H1 (cell line): ENCODE results near the gene SLFNL1. TPM values are rescaled to one million over a fixed set of nuclear protein-coding genes. Genes with fewer than 3 reads are reported as not detected.

ENCODE experiments used
- CTCF ChIA-PET: fragments of 300-600 bp; sonication (Branson Sonifier 250); formaldehyde crosslinking; loops from one replicate; lab custom pipeline; 2021; ENCODE audit not compliant: partially characterized antibody; lab: Charles Lee
- POLR2A ChIA-PET: fragments of 300-600 bp; sonication (Branson Sonifier 250); formaldehyde crosslinking; loops from one replicate; lab custom pipeline; 2021; ENCODE audit warnings: inconsistent platforms; ENCODE audit not compliant: partially characterized antibody; lab: Charles Lee
- DNase-seq, 2 experiments: peaks; one replicate each; pipeline versions ENCODE4 v3.0.0 to v3.0.0-alpha.2; 2010 to 2022; ENCODE audit warnings: low spot score in 2 of 2, low read depth in 1 of 2, mixed read lengths in 1 of 2
- FAIRE-seq: peaks from 2 replicates; lab custom pipeline; 2011; peaks lifted over from hg19 to GRCh38; lab: Jason Lieb, UNC
- H2AFZ ChIP-seq: 2 replicates; pipeline ENCODE4 v1.8.1; 2012; ENCODE audit warnings: low read length, inconsistent platforms
- H2AK5ac ChIP-seq: 2 replicates; pipeline ENCODE4 v1.6.1; 2013; ENCODE audit warnings: low read depth, low read length
- H2BK120ac ChIP-seq: replicated peaks from 2 replicates; pipeline ENCODE3; 2013; ENCODE audit warnings: low read depth, low read length, inconsistent platforms
- H2BK12ac ChIP-seq: 2 replicates; pipeline ENCODE4 v1.6.1; 2013; ENCODE audit warnings: low read depth, low read length
- H2BK15ac ChIP-seq: 2 replicates; pipeline ENCODE4 v1.6.1; 2013; ENCODE audit warnings: low read length
- H2BK20ac ChIP-seq: 2 replicates; pipeline ENCODE4 v1.6.1; 2013; ENCODE audit warnings: low read length
- H2BK5ac ChIP-seq: 2 replicates; pipeline ENCODE4 v1.6.1; 2013; ENCODE audit warnings: low read depth, low read length
- H3K14ac ChIP-seq: 2 replicates; pipeline ENCODE4 v1.6.1; 2013; ENCODE audit warnings: inconsistent platforms; ENCODE audit not compliant: insufficient read length
- H3K18ac ChIP-seq: 2 replicates; pipeline ENCODE4 v1.6.1; 2013; ENCODE audit warnings: low read length; ENCODE audit errors: extremely low read depth
- H3K23ac ChIP-seq: 2 replicates; pipeline ENCODE4 v1.6.1; 2013; ENCODE audit warnings: inconsistent platforms; ENCODE audit not compliant: insufficient read length
- H3K23me2 ChIP-seq: 2 replicates; pipeline ENCODE4 v1.6.1; 2013; ENCODE audit warnings: low read depth, low read length
- H3K27ac ChIP-seq: 2 replicates; pipeline ENCODE4 v1.6.1; 2011; ENCODE audit warnings: low read depth, low read length, inconsistent platforms
- H3K27me3 ChIP-seq, 4 experiments: replicated peaks in 1 of 4; 1 replicate in 1 of 4; 2 replicates in 3 of 4; pipeline versions ENCODE4 v1.6.1 to v1.8.1; 2011 to 2013; ENCODE audit warnings: low read length in 3 of 4, mild to moderate bottlenecking in 3 of 4, inconsistent platforms in 2 of 4, mixed read lengths in 2 of 4, moderate library complexity in 1 of 4; ENCODE audit not compliant: control insufficient read depth in 3 of 4, insufficient read depth in 3 of 4; ENCODE audit errors: extremely low read depth in 1 of 4
- H3K36me3 ChIP-seq, 4 experiments: 2 replicates each; pipeline versions ENCODE4 v1.6.1 to v1.8.1; 2011 to 2013; ENCODE audit warnings: mild to moderate bottlenecking in 4 of 4, low read length in 3 of 4, moderate library complexity in 2 of 4, control low read depth in 1 of 4, inconsistent platforms in 1 of 4; ENCODE audit not compliant: insufficient read depth in 4 of 4, control insufficient read depth in 2 of 4
- H3K4ac ChIP-seq: replicated peaks from 2 replicates; pipeline ENCODE3; 2013; ENCODE audit warnings: low read length, low read depth, mixed read lengths, inconsistent platforms; ENCODE audit not compliant: insufficient read length
- H3K4me1 ChIP-seq, 4 experiments: replicated peaks in 1 of 4; 1 replicate in 1 of 4; 2 replicates in 3 of 4; pipeline versions ENCODE4 v1.6.1 to v1.8.1; 2011 to 2013; ENCODE audit warnings: low read length in 3 of 4, inconsistent platforms in 2 of 4, mixed read lengths in 1 of 4; ENCODE audit not compliant: insufficient read depth in 4 of 4, control insufficient read depth in 3 of 4
- H3K4me2 ChIP-seq, 2 experiments: 2 replicates each; pipeline versions ENCODE4 v1.6.1 to v1.8.1; 2011 to 2013; ENCODE audit warnings: low read depth in 2 of 2, low read length in 2 of 2, control low read depth in 1 of 2, inconsistent platforms in 1 of 2, mild to moderate bottlenecking in 1 of 2; ENCODE audit not compliant: insufficient read depth in 1 of 2
- H3K4me3 ChIP-seq, 4 experiments: fragments of 200-600, 300-600 bp in 1 of 4; sonication (generic), shearing (Covaris generic), sonication (Bioruptor Twin) in 1 of 4; 2 replicates each; pipeline versions ENCODE4 v1.5.1 to v1.8.1; 2011 to 2016; ENCODE audit warnings: low read length in 4 of 4, low read depth in 3 of 4, control low read depth in 2 of 4, inconsistent platforms in 2 of 4, mild to moderate bottlenecking in 2 of 4, mixed read lengths in 1 of 4, moderate library complexity in 1 of 4; ENCODE audit not compliant: insufficient read depth in 2 of 4; ENCODE audit errors: extremely low read depth in 1 of 4
- H3K56ac ChIP-seq: replicated peaks from 2 replicates; pipeline ENCODE3; 2013; ENCODE audit warnings: low read depth, mild to moderate bottlenecking, mixed read lengths, low read length, inconsistent platforms; ENCODE audit not compliant: insufficient read length
- H3K79me1 ChIP-seq: 2 replicates; pipeline ENCODE4 v1.6.1; 2013; ENCODE audit warnings: low read depth, low read length, control low read depth
- H3K79me2 ChIP-seq, 2 experiments: 2 replicates each; pipeline versions ENCODE4 v1.6.1 to v1.8.1; 2012 to 2013; ENCODE audit warnings: low read length in 2 of 2, mild to moderate bottlenecking in 2 of 2, inconsistent platforms in 1 of 2; ENCODE audit not compliant: insufficient read depth in 2 of 2, control insufficient read depth in 1 of 2
- H3K9ac ChIP-seq, 4 experiments: replicated peaks in 1 of 4; 1 replicate in 1 of 4; 2 replicates in 3 of 4; pipeline versions ENCODE4 v1.6.1 to v1.8.1; 2011 to 2013; ENCODE audit warnings: low read depth in 3 of 4, low read length in 3 of 4, control low read depth in 2 of 4, mild to moderate bottlenecking in 2 of 4, moderate library complexity in 2 of 4, inconsistent platforms in 1 of 4; ENCODE audit errors: extremely low read depth in 1 of 4
- H3K9me3 ChIP-seq, 2 experiments: 2 replicates each; pipeline versions ENCODE4 v1.6.1 to v1.8.1; 2012 to 2013; ENCODE audit warnings: mild to moderate bottlenecking in 2 of 2, moderate library complexity in 2 of 2, control low read depth in 1 of 2, inconsistent platforms in 1 of 2, low read depth in 1 of 2, low read length in 1 of 2, mixed read lengths in 1 of 2; ENCODE audit not compliant: insufficient read depth in 2 of 2
- H4K20me1 ChIP-seq, 2 experiments: replicated peaks in 1 of 2; 2 replicates each; pipeline versions ENCODE3 to v1.8.1; 2011 to 2013; ENCODE audit warnings: inconsistent platforms in 2 of 2, low read length in 2 of 2, mild to moderate bottlenecking in 1 of 2; ENCODE audit not compliant: insufficient read depth in 2 of 2, control insufficient read depth in 1 of 2
- H4K5ac ChIP-seq: 2 replicates; pipeline ENCODE4 v1.6.1; 2013; ENCODE audit warnings: low read length, low read depth, mixed read lengths, inconsistent platforms; ENCODE audit not compliant: insufficient read length
- H4K8ac ChIP-seq: 2 replicates; pipeline ENCODE4 v1.8.0; 2013; ENCODE audit warnings: mild to moderate bottlenecking, moderate library complexity, low read length, inconsistent platforms; ENCODE audit not compliant: insufficient read depth; ENCODE audit errors: extremely low read depth
- H4K91ac ChIP-seq: replicated peaks from 2 replicates; pipeline ENCODE3; 2013; ENCODE audit warnings: low read length, mixed read lengths, inconsistent platforms; ENCODE audit not compliant: insufficient read length
- BCL11A ChIP-seq, 2 experiments: IDR thresholded peaks; one replicate each; pipeline ENCODE4 v1.6.1; 2011; ENCODE audit warnings: low read depth in 2 of 2, low read length in 2 of 2, mild to moderate bottlenecking in 2 of 2
- CBX5 ChIP-seq: fragments of 300-800, 300-1000 bp; sonication (generic); IDR thresholded peaks from 2 replicates; pipeline ENCODE4 v1.7.1; 2016; ENCODE audit warnings: antibody characterized with exemption, low read length, low read depth
- HDAC6 ChIP-seq: IDR thresholded peaks from one replicate; pipeline ENCODE4 v1.7.1; 2012; ENCODE audit warnings: low read depth, mild to moderate bottlenecking, inconsistent platforms, low read length, moderate library complexity
- JUN ChIP-seq: IDR thresholded peaks from 2 replicates; pipeline ENCODE4 v1.6.1; 2011; ENCODE audit warnings: low read depth, mild to moderate bottlenecking, improper control_type of control experiment, low read length
- KDM1A ChIP-seq: fragments of 200-600, 300-600 bp; sonication (generic); IDR thresholded peaks from 2 replicates; pipeline ENCODE4 v1.7.1; 2016; ENCODE audit warnings: mild to moderate bottlenecking, low read length, borderline replicate concordance
- POLR2AphosphoS5 ChIP-seq: IDR thresholded peaks from 2 replicates; pipeline ENCODE4 v1.6.1; 2011; ENCODE audit warnings: low read depth, low read length
- RAD21 ChIP-seq, 2 experiments: IDR thresholded peaks in 1 of 2; conservative IDR thresholded peaks in 1 of 2; 2 replicates each; pipeline ENCODE4 v1.6.1; 2011; ENCODE audit warnings: low read depth in 2 of 2, low read length in 2 of 2, improper control_type of control experiment in 1 of 2, inconsistent platforms in 1 of 2, mild to moderate bottlenecking in 1 of 2, moderate library complexity in 1 of 2
- RXRA ChIP-seq: IDR thresholded peaks from 2 replicates; pipeline ENCODE4 v1.6.1; 2011; ENCODE audit warnings: low read depth, mild to moderate bottlenecking, low read length, moderate library complexity; ENCODE audit not compliant: insufficient read depth
- SAP30 ChIP-seq: fragments of 300-600 bp; sonication (generic); IDR thresholded peaks from 2 replicates; pipeline ENCODE4 v1.7.1; 2012; ENCODE audit warnings: low read length, moderate library complexity, mild to moderate bottlenecking, inconsistent platforms; ENCODE audit not compliant: insufficient read depth, insufficient replicate concordance
- SIRT6 ChIP-seq: IDR thresholded peaks from one replicate; pipeline ENCODE4 v1.7.1; 2012; ENCODE audit warnings: low read length, inconsistent platforms
- SP1 ChIP-seq: IDR thresholded peaks from 2 replicates; pipeline ENCODE4 v1.6.1; 2011; ENCODE audit warnings: low read depth, low read length
- SUZ12 ChIP-seq: fragments of 200-600 bp; sonication (generic); IDR thresholded peaks from 2 replicates; pipeline ENCODE4 v1.6.1; 2012; ENCODE audit warnings: mild to moderate bottlenecking, inconsistent platforms, low read length, moderate library complexity, mixed read lengths
- TBP ChIP-seq: IDR thresholded peaks from 2 replicates; pipeline ENCODE4 v1.6.1; 2011; ENCODE audit warnings: low read depth, low read length, improper control_type of control experiment
- whole genome bisulfite sequencing, 2 experiments: shearing (Covaris generic) in 1 of 2; methylation state at CpG; one replicate each; pipeline versions ENCODE4 v1.1.6 to v1.1.7; 2013 to 2015; ENCODE audit warnings: low lambda C conversion rate in 2 of 2, mixed read lengths in 2 of 2, inconsistent platforms in 1 of 2, low coverage in 1 of 2, missing lambda C conversion rate in 1 of 2; ENCODE audit not compliant: insufficient replicate concordance in 2 of 2, insufficient coverage in 1 of 2, insufficient read length in 1 of 2; ENCODE audit errors: extremely low coverage in 1 of 2, missing lambda C conversion rate in 1 of 2; 5-methylcytosine and 5-hydroxymethylcytosine counted together
- polyA plus RNA-seq, 7 experiments: library from polyadenylated mRNA; depleted of rRNA in 3 of 7; stranded (reverse) in 5 of 7; unstranded in 2 of 7; fragments of >200 nt in 5 of 7; fragments of 200-250 nt in 2 of 7; gene quantifications; 1 replicate in 5 of 7; 2 replicates in 1 of 7; 4 replicates in 1 of 7; pipeline versions ENCODE4 v1.2.1 to v1.2.3, GENCODE V29; 2011 to 2013; ENCODE audit warnings: missing spikeins in 2 of 7, mixed read lengths in 2 of 7
- total RNA-seq: library from RNA; stranded (reverse); fragmentation: NEBNext Ultra II Directional; extraction: Animal tissue kit (Norgen Biotek cat#: 25700); gene quantifications from 2 replicates; pipeline ENCODE4 v1.2.1, GENCODE V29; 2021
- TF ChIP-seq, protein P1 (sequence below): IDR thresholded peaks from 2 replicates; pipeline ENCODE4 v1.6.1; 2011; ENCODE audit warnings: low read depth, mild to moderate bottlenecking, low read length; ENCODE audit not compliant: insufficient read depth

The SLFNL1 gene
- total and polyA plus RNA-seq, 2 of the 8 experiments (the other 6 are each of a cell fraction or from before 2014, with no cell fraction given): not detected

DNA sequence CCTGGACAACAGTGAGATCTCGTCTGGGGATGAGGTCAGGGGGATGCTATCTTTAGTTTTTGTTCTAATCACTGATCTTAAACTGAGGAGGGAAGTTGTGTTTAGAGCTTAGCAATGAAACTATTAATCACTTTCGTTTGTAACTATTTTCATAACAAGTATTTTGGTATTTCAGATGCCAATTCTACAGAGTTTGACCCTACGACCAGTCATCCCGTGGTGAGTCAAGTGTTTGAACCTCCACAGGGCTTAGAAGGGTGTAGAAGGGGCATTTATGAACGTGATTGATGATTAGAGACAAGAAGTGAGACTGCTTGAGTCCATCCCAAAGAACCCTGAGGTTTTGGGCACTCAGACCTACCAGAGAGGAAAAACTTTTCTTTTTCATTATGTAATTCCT, 15.6 kb downstream of the SLFNL1 start:
- CTCF ChIA-PET: interaction anchor here (1.6 to 1.8 kb wide), 2 partner anchors 10 to 12 kb away, joined by 4 read pairs; no protein-coding TSS in a partner anchor
- H2BK5ac ChIP-seq: no peak overlapping the region
- H3K56ac ChIP-seq: no peak overlapping the region
- H3K27ac ChIP-seq: no peak overlapping the region
- no peak overlapping the region for H3K4me3 ChIP-seq
- FAIRE-seq: no peak
- no peaks in the 10 kb centered on the region for H3K4me1 ChIP-seq
- H3K23ac ChIP-seq: no peak overlapping the region
- no peak overlapping the region for H2BK12ac ChIP-seq
- no peak overlapping the region for H4K5ac ChIP-seq
- no peak overlapping the region for H2AFZ ChIP-seq
- peaks cover 2% of the 10 kb centered on the region; the same call in 1 of the 2 replicates for H3K79me1 ChIP-seq
- no peak overlapping the region for H2AK5ac ChIP-seq
- no peak overlapping the region for H3K14ac ChIP-seq
- no peak overlapping the region for H2BK15ac ChIP-seq
- H3K9ac ChIP-seq: no peak overlapping the region
- no peaks in the 10 kb centered on the region for H3K79me2 ChIP-seq
- no peak for DNase-seq
- H4K91ac ChIP-seq: no peak overlapping the region
- H3K23me2 ChIP-seq: no peaks in the 10 kb centered on the region
- H3K4me2 ChIP-seq: no peak overlapping the region
- peaks cover 59 to 97% (median 91%) of the 10 kb centered on the region in 4 experiments for H3K36me3 ChIP-seq
- peaks cover 0 to 10% of the 10 kb centered on the region in 2 experiments for H4K20me1 ChIP-seq
- no peak overlapping the region for H2BK120ac ChIP-seq
- no peak overlapping the region for H3K4ac ChIP-seq
- 90% methylated on average over 5 of the region's 5 CpGs; no CpG with 5 or more reads in 1 of the 2 experiments for WGBS, 2 experiments
- no peak overlapping the region for H4K8ac ChIP-seq
- POLR2A ChIA-PET: interaction anchor here (1.9 to 4.6 kb wide), 2 partner anchors 10 to 20 kb away, joined by 8 to 17 read pairs; no protein-coding TSS in a partner anchor
- H2BK20ac ChIP-seq: no peak overlapping the region
- no peak overlapping the region for H3K18ac ChIP-seq
- no peaks in the 10 kb centered on the region for H3K9me3 ChIP-seq
- H3K27me3 ChIP-seq: no peaks in the 10 kb centered on the region
- TF ChIP-seq SP1: no peak
- no peak for TF ChIP-seq SIRT6
- no peak for TF ChIP-seq CBX5
- no peak for TF ChIP-seq RXRA
- TF ChIP-seq HDAC6: no peak
- TF ChIP-seq BCL11A (IDR thresholded peaks at IDR 0.05; ENCODE audit: low read depth in 2 of 2, low read length in 2 of 2): no peak
- no peak for TF ChIP-seq SAP30
- TF ChIP-seq SUZ12: no peak
- TF ChIP-seq KDM1A: no peak
- no peak for TF ChIP-seq POLR2AphosphoS5
- no peak for TF ChIP-seq RAD21 (IDR thresholded peaks at IDR 0.05 in 1 of 2, conservative IDR thresholded peaks at IDR 0.05 in 1 of 2; ENCODE audit: low read depth in 2 of 2, low read length in 2 of 2)
- TF ChIP-seq JUN: no peak
- no peak for TF ChIP-seq TBP
- TF ChIP-seq, protein P1, sequence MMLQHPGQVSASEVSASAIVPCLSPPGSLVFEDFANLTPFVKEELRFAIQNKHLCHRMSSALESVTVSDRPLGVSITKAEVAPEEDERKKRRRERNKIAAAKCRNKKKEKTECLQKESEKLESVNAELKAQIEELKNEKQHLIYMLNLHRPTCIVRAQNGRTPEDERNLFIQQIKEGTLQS: no peak
